ENCODE data around the gene RAD51B.
"Not testable (repeated sequence)": the region's sequence is repeated elsewhere in the genome, so short reads cannot be mapped to it uniquely, and the experiment has no call there.

Gene RAD51B

GRCh38 chr14:68655021-68655831 is 835.6 kb downstream of the RAD51B start:
- no peak for DNase-seq (ENCODE audit: low read depth)

GRCh38 chr14:68655911-68656316 is 836.3 kb downstream of the RAD51B start:
- DNase-seq (ENCODE audit: low read depth): no peak

GRCh38 chr14:68656452-68656851 is 836.9 kb downstream of the RAD51B start:
- no peak for DNase-seq (ENCODE audit: low read depth)

- DNase-seq (ENCODE audit: low read depth): no peak
These were observed 837.9 kb downstream of the RAD51B start for GRCh38 chr14:68657300-68658028.

DNA sequence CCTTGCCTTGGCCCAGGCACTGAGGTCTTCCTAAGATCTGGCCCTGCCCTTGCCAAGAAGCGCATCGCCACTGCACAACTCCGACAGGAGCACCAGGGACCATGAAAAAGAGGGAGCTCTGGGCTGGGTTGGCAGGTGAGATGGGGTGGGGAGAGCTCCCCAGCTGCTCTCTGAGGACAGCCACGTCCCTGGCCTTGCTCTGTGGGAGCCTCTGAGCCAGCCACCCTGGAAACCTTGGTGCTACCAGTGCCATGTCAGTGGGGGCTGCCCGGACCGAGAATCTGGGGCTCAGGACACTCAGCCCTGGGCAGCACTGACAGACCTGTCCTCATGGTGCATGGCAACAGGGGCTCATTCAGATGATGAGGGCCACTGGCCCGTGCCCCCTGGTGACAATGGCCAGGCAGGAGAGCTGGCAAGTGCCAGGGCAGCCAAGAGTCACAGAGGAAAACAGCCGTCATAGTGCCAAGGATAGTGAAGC is 838.5 kb downstream of the RAD51B start:
- no peak for DNase-seq (ENCODE audit: low read depth)

GRCh38 chr14:68658943-68659931 is 839.7 kb downstream of the RAD51B start:
- no peak for DNase-seq (ENCODE audit: low read depth)

DNA sequence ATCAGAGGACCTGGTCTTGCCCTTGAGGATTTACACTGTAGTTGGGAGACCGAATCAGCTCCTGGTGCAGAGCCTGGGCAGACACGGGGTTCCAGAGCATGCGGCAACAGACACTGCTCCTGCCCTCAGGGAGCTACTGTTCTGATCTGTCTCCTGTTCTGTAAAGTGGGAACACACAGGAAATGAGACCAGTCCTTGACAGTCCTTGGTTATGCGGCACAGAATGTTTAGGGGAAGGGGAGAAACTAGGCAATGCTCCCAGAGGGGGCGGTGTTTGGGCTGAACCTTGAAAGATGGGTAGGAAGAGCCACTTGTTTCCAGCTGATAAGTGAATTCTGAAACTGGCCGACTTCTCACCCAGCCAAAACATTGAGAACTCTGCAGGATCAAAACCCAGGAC is 840.9 kb downstream of the RAD51B start:
- DNase-seq (ENCODE audit: low read depth): no peak

- no peak for DNase-seq (ENCODE audit: low read depth)
These were observed 841.9 kb downstream of the RAD51B start for GRCh38 chr14:68661226-68662225.

GRCh38 chr14:68662392-68662791 is 842.8 kb downstream of the RAD51B start:
- DNase-seq (ENCODE audit: low read depth): no peak

- not testable (repeated sequence) for DNase-seq (ENCODE audit: low read depth)
These were observed 843.2 kb downstream of the RAD51B start for GRCh38 chr14:68662826-68663225.

DNA sequence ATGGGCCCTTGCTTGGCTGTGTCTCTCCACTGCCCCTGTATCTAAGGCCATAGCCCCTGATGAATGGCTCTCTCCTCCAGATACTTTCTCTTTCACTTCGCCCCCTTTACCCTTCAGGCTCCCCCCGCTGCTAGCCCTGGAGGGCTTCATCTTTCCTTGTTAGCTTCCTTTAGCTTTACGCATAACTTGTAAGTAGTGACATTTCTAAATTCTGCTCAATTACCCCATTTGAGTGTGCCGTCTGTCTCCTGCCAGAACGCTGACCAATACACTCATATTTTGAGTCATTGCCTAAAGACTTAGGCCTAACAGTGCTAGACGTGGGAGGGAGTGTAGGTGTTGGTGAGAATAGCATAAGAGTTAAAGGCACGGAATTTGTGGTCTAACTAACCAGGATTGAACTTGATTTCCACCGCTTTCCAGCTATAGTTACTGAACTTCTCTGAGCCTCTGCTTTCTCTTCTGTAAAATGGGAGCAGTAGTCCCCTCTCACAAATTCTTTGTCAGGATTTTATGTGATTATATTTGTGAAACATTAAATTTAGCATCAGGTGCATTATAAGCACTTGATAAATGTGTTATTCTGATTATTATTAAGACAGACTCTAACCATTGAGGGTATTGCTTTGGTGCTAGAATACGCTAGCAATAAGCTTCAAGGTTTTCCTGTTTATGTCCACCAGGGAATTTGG is 844.0 kb downstream of the RAD51B start:
- no peak for DNase-seq (ENCODE audit: low read depth)

DNA sequence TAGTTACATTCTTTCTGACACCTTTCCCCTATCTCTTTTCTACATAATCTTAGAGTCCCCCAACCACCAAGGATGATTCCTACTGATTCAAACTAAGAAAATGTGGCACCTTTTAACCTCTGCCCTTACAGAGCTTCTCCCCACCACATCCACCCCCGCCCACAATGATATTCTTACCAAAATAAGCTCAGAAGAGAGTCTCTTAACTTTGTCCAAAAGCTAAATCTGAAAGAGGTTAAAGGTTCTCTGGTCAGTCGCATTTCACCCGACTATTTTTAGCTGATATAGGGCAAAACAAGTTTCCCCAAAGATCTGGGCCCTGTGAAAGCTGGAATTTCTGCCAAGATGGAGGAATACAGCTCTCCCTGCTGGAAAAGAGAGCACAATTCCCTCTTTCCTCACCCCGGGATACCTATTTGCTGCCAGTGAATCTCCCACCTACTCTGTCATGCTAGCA is 844.7 kb downstream of the RAD51B start:
- DNase-seq (ENCODE audit: low read depth): no peak

- DNase-seq (ENCODE audit: low read depth): no peak
These were observed 845.6 kb downstream of the RAD51B start for GRCh38 chr14:68665131-68665530.

- no peak for DNase-seq (ENCODE audit: low read depth)
These were observed 846.2 kb downstream of the RAD51B start for GRCh38 chr14:68665792-68666204.

GRCh38 chr14:68666236-68666635 is 846.7 kb downstream of the RAD51B start:
- DNase-seq (ENCODE audit: low read depth): no peak

DNA sequence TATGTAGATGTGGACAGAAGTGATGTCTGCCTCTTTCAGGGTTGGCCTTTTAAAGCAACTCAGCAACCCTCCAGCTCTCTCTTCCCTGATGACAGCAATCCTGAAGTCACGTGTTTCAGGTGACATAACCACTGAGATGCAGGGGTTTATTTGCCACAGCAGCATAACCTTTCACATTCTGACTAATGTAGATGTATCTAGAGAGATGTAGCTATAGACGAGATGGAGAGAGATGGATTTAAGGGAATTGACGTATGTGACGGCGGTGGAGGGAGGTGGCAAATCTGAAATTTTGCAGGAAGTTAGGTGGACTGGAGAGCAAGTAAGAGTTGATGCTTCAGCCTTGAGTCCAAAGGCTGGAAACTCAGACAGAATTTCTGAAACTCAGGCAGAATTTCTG is 847.3 kb downstream of the RAD51B start:
- no peak for DNase-seq (ENCODE audit: low read depth)

GRCh38 chr14:68667313-68667791 is 847.8 kb downstream of the RAD51B start:
- DNase-seq (ENCODE audit: low read depth): no peak

- no peak for DNase-seq (ENCODE audit: low read depth)
These were observed 848.4 kb downstream of the RAD51B start for GRCh38 chr14:68668028-68668427.

GRCh38 chr14:68668531-68668930 is 849.0 kb downstream of the RAD51B start:
- no peak for DNase-seq (ENCODE audit: low read depth)

DNA sequence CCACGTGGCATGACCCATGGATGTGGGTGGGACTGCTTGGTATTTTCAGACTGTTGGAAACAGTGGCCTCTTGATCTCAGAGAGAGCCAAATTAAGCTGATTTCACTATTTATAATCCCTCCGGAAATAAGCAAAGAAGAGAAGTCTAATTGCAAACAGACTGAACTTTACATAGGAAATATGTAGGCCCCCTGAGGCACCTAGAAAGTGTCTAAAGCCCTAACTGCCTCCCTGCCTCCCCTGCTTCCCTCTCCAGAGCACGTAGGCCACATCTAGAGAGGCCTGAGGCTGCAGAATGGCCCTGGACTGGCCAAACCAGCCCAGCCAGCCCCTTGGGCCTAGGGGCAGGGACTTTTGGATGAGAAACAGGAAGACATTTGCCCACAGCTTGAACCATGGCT is 849.5 kb downstream of the RAD51B start:
- DNase-seq (ENCODE audit: low read depth): no peak

Measured in HS-5 (cell line).